Astrocyte (in vitro differentiated cells and primary cell): ENCODE measurements around the gene GABRA5.

Experiments used
- CTCF ChIP-seq: IDR thresholded peaks from 2 replicates; pipeline ENCODE4 v1.5.1; 2011; ENCODE audit warnings: low read depth, mild to moderate bottlenecking, inconsistent platforms, low read length, moderate library complexity; ENCODE audit not compliant: insufficient read depth
- EZH2 ChIP-seq: IDR thresholded peaks from 2 replicates; pipeline ENCODE4 v1.6.1; 2012; ENCODE audit warnings: mild to moderate bottlenecking, low read length, inconsistent platforms; ENCODE audit not compliant: insufficient read depth

- TF ChIP-seq CTCF, result no peak
- TF ChIP-seq EZH2, result no peak
Measured at GRCh38 chr15:26983822-26984221, 117.0 kb downstream of the GABRA5 start.
